RWPE1 (cell line): Measurements from ENCODE around the gene OASL.
A peak's percentile ranks its signal among the peaks of the same experiment; 100 is the strongest.

Experiments used
- CTCF ChIA-PET: fragments of 350-600 bp; sonication (Branson Sonifier 250); formaldehyde crosslinking; extraction: SDS; loops from one replicate; lab custom pipeline; 2021; lab: Yijun Ruan, JAX
- POLR2A ChIA-PET: fragments of 400-600 bp; formaldehyde crosslinking; extraction: SDS; loops from one replicate; lab custom pipeline; 2020; ENCODE audit warnings: antibody characterized with exemption; ENCODE audit not compliant: low non-redundant PET; lab: Yijun Ruan, JAX
- DNase-seq: peaks from one replicate; pipeline ENCODE4 v3.0.0; 2012; ENCODE audit warnings: low spot score
- H3K27ac ChIP-seq: fragments of 450-650 bp; 2 replicates; pipeline ENCODE4 v1.5.1; 2017
- CTCF ChIP-seq: fragments of 450-650 bp; conservative IDR thresholded peaks from 2 replicates; pipeline ENCODE4 v1.5.1; 2017; ENCODE audit warnings: low read depth, mild to moderate bottlenecking

Gene OASL

GRCh38 chr12:121015825-121016766 lies 22.9 kb downstream of the OASL start, which contains the start of gene C12orf43:
TSS of gene C12orf43 (minus strand) at chr12:121016487. CDS start at chr12:121016474, 13 bp downstream.
- CTCF ChIA-PET: interaction anchor here (0.6 kb wide), 1 partner anchor 566 kb away, joined by 3 read pairs; no protein-coding TSS in a partner anchor
- DNase-seq: peak; percentile 93
- POLR2A ChIA-PET: interaction anchor here (0.6 kb wide), 1 partner anchor 214 kb away, joined by 3 read pairs; no protein-coding TSS in a partner anchor
- no peak for TF ChIP-seq CTCF
- peak within 1 kb of the TSS; percentile 62 for H3K27ac ChIP-seq

- no peak for TF ChIP-seq CTCF
- ChIA-PET CTCF (interaction anchor here (0.5 to 0.7 kb wide), 3 partner anchors 21 to 364 kb away, joined by 3 to 5 read pairs (median 4); no protein-coding TSS in a partner anchor), POLR2A (no interaction called here)
- H3K27ac ChIP-seq: no peak overlapping the region
- no peak for DNase-seq
Measured at GRCh38 chr12:121013715-121014114, 25.3 kb downstream of the OASL start.

GRCh38 chr12:121011820-121012219 lies 27.2 kb downstream of the OASL start:
- H3K27ac ChIP-seq: no peak overlapping the region
- no peak for DNase-seq
- CTCF ChIA-PET: interaction anchor here (1.0 kb wide), 1 partner anchor 363 kb away, joined by 3 read pairs; no protein-coding TSS in a partner anchor
- TF ChIP-seq CTCF: no peak
- POLR2A ChIA-PET: no interaction called here

GRCh38 chr12:121010860-121011259 lies 28.2 kb downstream of the OASL start:
- TF ChIP-seq CTCF: no peak

GRCh38 chr12:121009741-121010140 lies 29.3 kb downstream of the OASL start:
- TF ChIP-seq CTCF: peak; percentile 30
- no peak overlapping the region for H3K27ac ChIP-seq
- POLR2A ChIA-PET: no interaction called here

More at GRCh38 chr12:121010860-121011259, 28.2 kb downstream of the OASL start:
- H3K27ac ChIP-seq: no peak overlapping the region
- ChIA-PET POLR2A (no interaction called here), CTCF (interaction anchor here (2.5 kb wide), 1 partner anchor 363 kb away, joined by 13 read pairs; no protein-coding TSS in a partner anchor)
- no peak for DNase-seq

More at GRCh38 chr12:121009741-121010140, 29.3 kb downstream of the OASL start:
- peak; percentile 51 for DNase-seq
- CTCF ChIA-PET: interaction anchor here (0.6 to 2.5 kb wide), 6 partner anchors 38 to 362 kb away, joined by 3 to 13 read pairs (median 4); no protein-coding TSS in a partner anchor
